ENCODE measurements around the gene OBSCN.

The OBSCN gene

GRCh38 chr1:228176024-228176395 is 31.8 kb upstream of the OBSCN start:
- H3K4ac ChIP-seq (ENCODE audit: low read depth in 1 of 2, low read length in 2 of 2) = no peak overlapping the region
- H4K8ac ChIP-seq (ENCODE audit: low read length) = no peak overlapping the region
- no peak overlapping the region for H3K9ac ChIP-seq (ENCODE audit: low read length)
- no peak overlapping the region for H3K27ac ChIP-seq (ENCODE audit: low read length, poor library complexity, severe bottlenecking)
- no peak overlapping the region for H3K18ac ChIP-seq (ENCODE audit: low read depth in 1 of 2, low read length in 2 of 2)
- H3K4me1 ChIP-seq (ENCODE audit: control insufficient read depth, insufficient read depth, low read depth, low read length) = peaks cover 7% of the 10 kb centered on the region
- H3K36me3 ChIP-seq (ENCODE audit: control insufficient read depth in 1 of 2, insufficient read depth in 2 of 2, low read depth in 1 of 2, low read length in 2 of 2) = peaks cover 5 to 45% of the 10 kb centered on the region in 2 experiments
- H3K9me3 ChIP-seq (ENCODE audit: control insufficient read depth, low read length) = no peaks in the 10 kb centered on the region
- no peak overlapping the region for H2AFZ ChIP-seq (ENCODE audit: low read depth, low read length)
- H2BK5ac ChIP-seq (ENCODE audit: low read depth, low read length, poor library complexity, severe bottlenecking) = no peak overlapping the region
- H3K14ac ChIP-seq (ENCODE audit: low read length in 2 of 2) = no peak overlapping the region
- H3K27me3 ChIP-seq (ENCODE audit: control insufficient read depth in 1 of 2, insufficient read depth in 1 of 2, low read length in 2 of 2) = no peaks in the 10 kb centered on the region
- WGBS = 100% methylated on average over 3 of the region's 4 CpGs
- no peak for DNase-seq
- H3K79me1 ChIP-seq (replicated peaks; ENCODE audit: low read length, poor library complexity, severe bottlenecking) = peaks cover 39% of the 10 kb centered on the region
- H2BK120ac ChIP-seq (ENCODE audit: low read depth, low read length) = no peak overlapping the region
- no peak overlapping the region for H3K23ac ChIP-seq (ENCODE audit: low read length in 2 of 2)
- no peak overlapping the region for H4K91ac ChIP-seq (ENCODE audit: low read length)
- H3K4me2 ChIP-seq (ENCODE audit: low read length, poor library complexity, severe bottlenecking) = no peak overlapping the region
- H2BK12ac ChIP-seq (ENCODE audit: low read length in 2 of 2) = no peak overlapping the region
- H3K4me3 ChIP-seq (ENCODE audit: insufficient read depth in 1 of 2, low read depth in 1 of 2, low read length in 2 of 2) = no peak overlapping the region
- no peak overlapping the region for H2BK15ac ChIP-seq (ENCODE audit: low read depth, poor library complexity, severe bottlenecking)
- H2AK5ac ChIP-seq (ENCODE audit: low read length, severe bottlenecking) = no peak overlapping the region

- no peaks in the 10 kb centered on the region for H3K9me3 ChIP-seq (ENCODE audit: control insufficient read depth, low read length)
- peak overlapping the region; percentile 46 for H4K8ac ChIP-seq (ENCODE audit: low read length)
- no peak overlapping the region for H3K27ac ChIP-seq (ENCODE audit: low read length, poor library complexity, severe bottlenecking)
- H2BK120ac ChIP-seq (ENCODE audit: low read depth, low read length) = no peak overlapping the region
- no peak overlapping the region for H2AFZ ChIP-seq (ENCODE audit: low read depth, low read length)
- H2BK12ac ChIP-seq (ENCODE audit: low read length in 2 of 2) = no peak overlapping the region
- no peak overlapping the region for H3K4me3 ChIP-seq (ENCODE audit: insufficient read depth in 1 of 2, low read depth in 1 of 2, low read length in 2 of 2)
- no peak overlapping the region for H3K4me2 ChIP-seq (ENCODE audit: low read length, poor library complexity, severe bottlenecking)
- H2AK5ac ChIP-seq (ENCODE audit: low read length, severe bottlenecking) = no peak overlapping the region
- WGBS = 92% methylated on average over 19 of the region's 19 CpGs
- peaks cover 38% of the 10 kb centered on the region for H3K79me1 ChIP-seq (replicated peaks; ENCODE audit: low read length, poor library complexity, severe bottlenecking)
- no peak overlapping the region for H2BK5ac ChIP-seq (ENCODE audit: low read depth, low read length, poor library complexity, severe bottlenecking)
- H4K91ac ChIP-seq (ENCODE audit: low read length) = peak overlapping the region; percentile 50
- no peak for DNase-seq
- peaks cover 5 to 46% of the 10 kb centered on the region in 2 experiments for H3K36me3 ChIP-seq (ENCODE audit: control insufficient read depth in 1 of 2, insufficient read depth in 2 of 2, low read depth in 1 of 2, low read length in 2 of 2)
- peaks cover 7% of the 10 kb centered on the region for H3K4me1 ChIP-seq (ENCODE audit: control insufficient read depth, insufficient read depth, low read depth, low read length)
- no peak overlapping the region for H3K9ac ChIP-seq (ENCODE audit: low read length)
- H3K27me3 ChIP-seq (ENCODE audit: control insufficient read depth in 1 of 2, insufficient read depth in 1 of 2, low read length in 2 of 2) = no peaks in the 10 kb centered on the region
- no peak overlapping the region for H3K23ac ChIP-seq (ENCODE audit: low read length in 2 of 2)
- H3K4ac ChIP-seq (ENCODE audit: low read depth in 1 of 2, low read length in 2 of 2) = no peak overlapping the region
- H2BK15ac ChIP-seq (ENCODE audit: low read depth, poor library complexity, severe bottlenecking) = no peak overlapping the region
- no peak overlapping the region for H3K18ac ChIP-seq (ENCODE audit: low read depth in 1 of 2, low read length in 2 of 2)
- no peak overlapping the region for H3K14ac ChIP-seq (ENCODE audit: low read length in 2 of 2)
These were observed 31.2 kb upstream of the OBSCN start for GRCh38 chr1:228176461-228177182.

GRCh38 chr1:228177183-228177475 is 30.7 kb upstream of the OBSCN start:
- Histone ChIP-seq H3K4me3 (ENCODE audit: insufficient read depth in 1 of 2, low read depth in 1 of 2, low read length in 2 of 2) (no peak overlapping the region), H3K79me1 (replicated peaks; ENCODE audit: low read length, poor library complexity, severe bottlenecking) (peaks cover 39% of the 10 kb centered on the region), H3K14ac (ENCODE audit: low read length in 2 of 2) (no peak overlapping the region), H3K4me2 (ENCODE audit: low read length, poor library complexity, severe bottlenecking) (no peak overlapping the region), H3K4ac (ENCODE audit: low read depth in 1 of 2, low read length in 2 of 2) (no peak overlapping the region), H2AFZ (ENCODE audit: low read depth, low read length) (no peak overlapping the region), H4K91ac (ENCODE audit: low read length) (no peak overlapping the region), H3K9ac (ENCODE audit: low read length) (no peak overlapping the region), H2BK12ac (ENCODE audit: low read length in 2 of 2) (no peak overlapping the region), H2AK5ac (ENCODE audit: low read length, severe bottlenecking) (no peak overlapping the region), H2BK15ac (ENCODE audit: low read depth, poor library complexity, severe bottlenecking) (no peak overlapping the region), H3K23ac (ENCODE audit: low read length in 2 of 2) (no peak overlapping the region), H2BK120ac (ENCODE audit: low read depth, low read length) (no peak overlapping the region), H3K4me1 (ENCODE audit: control insufficient read depth, insufficient read depth, low read depth, low read length) (peaks cover 7% of the 10 kb centered on the region), H4K8ac (ENCODE audit: low read length) (no peak overlapping the region), H2BK5ac (ENCODE audit: low read depth, low read length, poor library complexity, severe bottlenecking) (no peak overlapping the region), H3K36me3 (ENCODE audit: control insufficient read depth in 1 of 2, insufficient read depth in 2 of 2, low read depth in 1 of 2, low read length in 2 of 2) (peaks cover 5 to 46% of the 10 kb centered on the region in 2 experiments), H3K9me3 (ENCODE audit: control insufficient read depth, low read length) (no peaks in the 10 kb centered on the region), H3K27ac (ENCODE audit: low read length, poor library complexity, severe bottlenecking) (no peak overlapping the region), H3K27me3 (ENCODE audit: control insufficient read depth in 1 of 2, insufficient read depth in 1 of 2, low read length in 2 of 2) (no peaks in the 10 kb centered on the region), H3K18ac (ENCODE audit: low read depth in 1 of 2, low read length in 2 of 2) (no peak overlapping the region)
- no peak for DNase-seq
- WGBS = over 99% methylated on average over 4 of the region's 5 CpGs

GRCh38 chr1:228177721-228178710 is 29.8 kb upstream of the OBSCN start:
- H3K18ac ChIP-seq (ENCODE audit: low read depth in 1 of 2, low read length in 2 of 2) = no peak overlapping the region
- H2BK15ac ChIP-seq (ENCODE audit: low read depth, poor library complexity, severe bottlenecking) = no peak overlapping the region
- no peak overlapping the region for H3K23ac ChIP-seq (ENCODE audit: low read length in 2 of 2)
- no peak overlapping the region for H3K4me3 ChIP-seq (ENCODE audit: insufficient read depth in 1 of 2, low read depth in 1 of 2, low read length in 2 of 2)
- peaks cover 5 to 40% of the 10 kb centered on the region in 2 experiments for H3K36me3 ChIP-seq (ENCODE audit: control insufficient read depth in 1 of 2, insufficient read depth in 2 of 2, low read depth in 1 of 2, low read length in 2 of 2)
- no peak overlapping the region for H2AFZ ChIP-seq (ENCODE audit: low read depth, low read length)
- no peaks in the 10 kb centered on the region for H3K27me3 ChIP-seq (ENCODE audit: control insufficient read depth in 1 of 2, insufficient read depth in 1 of 2, low read length in 2 of 2)
- H4K8ac ChIP-seq (ENCODE audit: low read length) = peak overlapping the region; percentile 43
- no peak for DNase-seq
- no peak overlapping the region for H3K27ac ChIP-seq (ENCODE audit: low read length, poor library complexity, severe bottlenecking)
- H3K4ac ChIP-seq (ENCODE audit: low read depth in 1 of 2, low read length in 2 of 2) = no peak overlapping the region
- H3K79me1 ChIP-seq (replicated peaks; ENCODE audit: low read length, poor library complexity, severe bottlenecking) = peaks cover 38% of the 10 kb centered on the region
- no peak overlapping the region for H2BK5ac ChIP-seq (ENCODE audit: low read depth, low read length, poor library complexity, severe bottlenecking)
- peaks cover 7% of the 10 kb centered on the region for H3K4me1 ChIP-seq (ENCODE audit: control insufficient read depth, insufficient read depth, low read depth, low read length)
- H3K14ac ChIP-seq (ENCODE audit: low read length in 2 of 2) = no peak overlapping the region
- H3K9ac ChIP-seq (ENCODE audit: low read length) = no peak overlapping the region
- no peak overlapping the region for H2AK5ac ChIP-seq (ENCODE audit: low read length, severe bottlenecking)
- no peak overlapping the region for H3K4me2 ChIP-seq (ENCODE audit: low read length, poor library complexity, severe bottlenecking)
- no peak overlapping the region for H2BK120ac ChIP-seq (ENCODE audit: low read depth, low read length)
- WGBS = 91% methylated on average over 11 of the region's 12 CpGs
- H3K9me3 ChIP-seq (ENCODE audit: control insufficient read depth, low read length) = no peaks in the 10 kb centered on the region
- H4K91ac ChIP-seq (ENCODE audit: low read length) = no peak overlapping the region
- H2BK12ac ChIP-seq (ENCODE audit: low read length in 2 of 2) = no peak overlapping the region
